Measurements from ENCODE around the gene SUCO. TPM values are rescaled to one million over a fixed set of nuclear protein-coding genes. Genes with fewer than 3 reads are reported as not detected.

The SUCO gene
- total RNA-seq, 1 experiment from 2014 or later: 37.7 TPM

GRCh38 chr1:172514108-172514507 is 18.8 kb upstream of the SUCO start:
- H2BK15ac ChIP-seq (ENCODE audit: low read depth, low read length): no peak overlapping the region
- H3K27ac ChIP-seq (ENCODE audit: insufficient read length, low read depth, low read length): no peak overlapping the region
- H3K18ac ChIP-seq (ENCODE audit: insufficient read length, low read depth, low read length): no peak overlapping the region
- Mint-ChIP-seq H3K36me3 (ENCODE audit: insufficient read depth in 1 of 3, low read depth in 3 of 3) (no peaks in the 10 kb centered on the region), H3K9me3 (no peaks in the 10 kb centered on the region), H3K4me1 (no peaks in the 10 kb centered on the region), H3K27me3 (ENCODE audit: low read depth) (no peaks in the 10 kb centered on the region), H3K27ac (no peak overlapping the region), H3K4me3 (no peak overlapping the region)
- H4K8ac ChIP-seq (replicated peaks; ENCODE audit: insufficient read length, low read depth, low read length): no peak overlapping the region
- no peak overlapping the region for H2AFZ ChIP-seq (ENCODE audit: low read length)
- no peak overlapping the region for H3K56ac ChIP-seq (ENCODE audit: insufficient read length, low read depth, low read length)
- H3K79me2 ChIP-seq (ENCODE audit: insufficient read depth, low read length): no peaks in the 10 kb centered on the region
- no peak overlapping the region for H3K14ac ChIP-seq (ENCODE audit: insufficient read depth, low read length)
- no peak overlapping the region for H3K4ac ChIP-seq (ENCODE audit: low read depth, low read length)
- H3T11ph ChIP-seq (ENCODE audit: low read length): no peak overlapping the region
- H2BK120ac ChIP-seq (ENCODE audit: low read depth, low read length, poor library complexity, severe bottlenecking): no peak overlapping the region
- H3K27me3 ChIP-seq (ENCODE audit: insufficient read depth, low read length): no peaks in the 10 kb centered on the region
- no peak overlapping the region for H3K4me2 ChIP-seq (ENCODE audit: insufficient read depth, insufficient read length, low read length)
- TF ChIP-seq CTCF (conservative IDR thresholded peaks at IDR 0.05): no peak
- H2BK12ac ChIP-seq (ENCODE audit: insufficient read length, low read depth, low read length): no peak overlapping the region
- no peaks in the 10 kb centered on the region for H3K4me1 ChIP-seq (ENCODE audit: insufficient read depth, low read length)
- H2AK5ac ChIP-seq (ENCODE audit: insufficient read length, low read length): no peak overlapping the region
- H3K23ac ChIP-seq (ENCODE audit: insufficient read length, low read depth, low read length): no peak overlapping the region
- H3K9ac ChIP-seq (ENCODE audit: extremely low read depth, insufficient read length, low read length): no peak overlapping the region
- no peak overlapping the region for H2BK20ac ChIP-seq (ENCODE audit: low read depth, low read length, poor library complexity, severe bottlenecking)
- H3K9me3 ChIP-seq (ENCODE audit: control insufficient read depth, low read depth, low read length): no peaks in the 10 kb centered on the region
- DNase-seq: no peak
- no peak overlapping the region for H2BK5ac ChIP-seq (ENCODE audit: insufficient read length, low read length)
- no peaks in the 10 kb centered on the region for H3K23me2 ChIP-seq (ENCODE audit: insufficient read length, low read depth, low read length, poor library complexity, severe bottlenecking)
- no peaks in the 10 kb centered on the region for H3K79me1 ChIP-seq (ENCODE audit: insufficient read depth, low read depth, low read length, poor library complexity, severe bottlenecking)
- no peak overlapping the region for H4K91ac ChIP-seq (ENCODE audit: insufficient read length, low read depth, low read length)
- WGBS (ENCODE audit: extremely low coverage, insufficient read length, low lambda C conversion rate): no CpG with 5 or more reads among the region's 3 CpGs
- H4K20me1 ChIP-seq (ENCODE audit: control insufficient read depth, insufficient read depth, insufficient read length): no peaks in the 10 kb centered on the region
- H4K5ac ChIP-seq (ENCODE audit: insufficient read length, low read depth, low read length): no peak overlapping the region

Data from H9 (cell line).